ENCODE results near the gene LIPC.

- no peak for TF ChIP-seq CTCF (IDR thresholded peaks at IDR 0.05; ENCODE audit: extremely low read depth in 1 of 2, insufficient read depth in 1 of 2, low read depth in 1 of 2, low read length in 2 of 2)
- no peak for TF ChIP-seq POLR2AphosphoS5 (IDR thresholded peaks at IDR 0.05; ENCODE audit: insufficient read depth, low read depth, low read length)
- no peak for TF ChIP-seq MAX (IDR thresholded peaks at IDR 0.05; ENCODE audit: insufficient read depth, insufficient read length)
- TF ChIP-seq POLR2A (IDR thresholded peaks at IDR 0.05; ENCODE audit: low read depth, low read length), result peak; percentile 31
Observed at GRCh38 chr15:58520464-58520863, 88.7 kb downstream of the LIPC start.

Measured in endothelial cell of umbilical vein (primary cell).